IMR-90 (cell line): ENCODE measurements around the gene ODF2. TPM values are rescaled to one million over a fixed set of nuclear protein-coding genes. Genes with fewer than 3 reads are reported as not detected.

Source experiments
- ATAC-seq: fragments of 200-7000 bp; cut with Tn5 transposase; 2 replicates; pipeline ENCODE4 v1.9.1; 2020; ENCODE audit warnings: low read depth, mild to moderate bottlenecking, moderate library complexity
- BruUV-seq: library from RNA; stranded (reverse); fragments of 400-500 nt; replicated peaks from 2 replicates; lab custom pipeline; 2021; lab: Mats Ljungman, UMichigan
- CTCF ChIA-PET: fragments of 300-600 bp; formaldehyde crosslinking; extraction: SDS; loops from one replicate; lab custom pipeline; 2021; ENCODE audit warnings: antibody characterized with exemption; lab: Yijun Ruan, JAX
- POLR2A ChIA-PET: fragments of 300-600 bp; sonication (Branson Sonifier 250); formaldehyde crosslinking; loops from one replicate; lab custom pipeline; 2022; ENCODE audit warnings: antibody characterized with exemption; ENCODE audit not compliant: unreplicated experiment; lab: Charles Lee
- DNase-seq: peaks from one replicate; pipeline ENCODE4 v3.0.0; 2013
- H2AFZ ChIP-seq: replicated peaks from 2 replicates; pipeline ENCODE3; 2013; ENCODE audit warnings: low read length, mild to moderate bottlenecking; ENCODE audit not compliant: poor library complexity
- H2AK5ac ChIP-seq: 2 replicates; pipeline ENCODE4 v1.6.1; 2013; ENCODE audit warnings: low read depth, low read length, inconsistent platforms
- H2AK9ac ChIP-seq: replicated peaks from 2 replicates; pipeline ENCODE3; 2013; ENCODE audit warnings: mild to moderate bottlenecking, low read depth, low read length, moderate library complexity; ENCODE audit not compliant: poor library complexity
- H2BK120ac ChIP-seq: 2 replicates; pipeline ENCODE4 v1.6.1; 2013; ENCODE audit warnings: low read depth, low read length, inconsistent platforms
- H2BK15ac ChIP-seq: 3 replicates; pipeline ENCODE4 v1.6.1; 2013; ENCODE audit warnings: low read depth, low read length, inconsistent platforms
- H2BK20ac ChIP-seq: 2 replicates; pipeline ENCODE4 v1.6.1; 2013; ENCODE audit warnings: low read depth, mild to moderate bottlenecking, inconsistent platforms, low read length, moderate library complexity
- H2BK5ac ChIP-seq: 2 replicates; pipeline ENCODE4 v1.6.1; 2013; ENCODE audit warnings: mild to moderate bottlenecking, low read depth, low read length, inconsistent platforms; ENCODE audit not compliant: poor library complexity, severe bottlenecking
- H3K14ac ChIP-seq: replicated peaks from 2 replicates; pipeline ENCODE4 v1.6.1; 2013; ENCODE audit warnings: low read depth, low read length, inconsistent platforms
- H3K18ac ChIP-seq: 2 replicates; pipeline ENCODE4 v1.6.1; 2013; ENCODE audit warnings: low read depth, low read length, control low read depth
- H3K23ac ChIP-seq: 2 replicates; pipeline ENCODE4 v1.6.1; 2013; ENCODE audit warnings: low read depth, low read length, inconsistent platforms
- H3K27ac ChIP-seq: 2 replicates; pipeline ENCODE4 v1.5.1; 2013; ENCODE audit warnings: mild to moderate bottlenecking, control low read depth, low read length; ENCODE audit not compliant: insufficient read depth
- H3K27me3 ChIP-seq: 2 replicates; pipeline ENCODE4 v1.6.1; 2013; ENCODE audit warnings: low read length; ENCODE audit not compliant: control insufficient read depth, insufficient read depth
- H3K36me3 ChIP-seq: 2 replicates; pipeline ENCODE4 v1.6.1; 2013; ENCODE audit warnings: low read length, mixed read lengths; ENCODE audit not compliant: control insufficient read depth, insufficient read depth
- H3K4ac ChIP-seq: 2 replicates; pipeline ENCODE4 v1.6.1; 2013; ENCODE audit warnings: low read depth, low read length, inconsistent platforms
- H3K4me1 ChIP-seq: 2 replicates; pipeline ENCODE4 v1.6.1; 2013; ENCODE audit warnings: low read length, mixed read lengths; ENCODE audit not compliant: control insufficient read depth, insufficient read depth
- H3K4me2 ChIP-seq: 2 replicates; pipeline ENCODE4 v1.6.1; 2013; ENCODE audit warnings: low read depth, mild to moderate bottlenecking, control low read depth, low read length, moderate library complexity
- H3K4me3 ChIP-seq: 2 replicates; pipeline ENCODE4 v1.5.1; 2013; ENCODE audit warnings: low read depth, mild to moderate bottlenecking, control low read depth, low read length, moderate library complexity; ENCODE audit not compliant: insufficient read depth
- H3K56ac ChIP-seq: 2 replicates; pipeline ENCODE4 v1.6.1; 2013; ENCODE audit warnings: low read length, inconsistent platforms; ENCODE audit not compliant: insufficient read depth; ENCODE audit errors: extremely low read depth
- H3K79me1 ChIP-seq, 2 experiments: 2 replicates each; pipeline ENCODE4 v1.6.1; 2013; ENCODE audit warnings: low read length in 2 of 2, inconsistent platforms in 1 of 2, low read depth in 1 of 2
- H3K9ac ChIP-seq: 2 replicates; pipeline ENCODE4 v1.6.1; 2013; ENCODE audit warnings: low read depth, low read length, control low read depth
- H3K9me1 ChIP-seq: 2 replicates; pipeline ENCODE4 v1.6.1; 2013; ENCODE audit warnings: low read length, inconsistent platforms; ENCODE audit not compliant: insufficient read depth
- H3K9me3 ChIP-seq: 2 replicates; pipeline ENCODE4 v1.6.1; 2013; ENCODE audit warnings: low read length; ENCODE audit not compliant: control insufficient read depth, insufficient read depth
- H4K20me1 ChIP-seq: 2 replicates; pipeline ENCODE4 v1.6.1; 2013; ENCODE audit warnings: low read length, inconsistent platforms; ENCODE audit not compliant: insufficient read depth
- H4K5ac ChIP-seq: 2 replicates; pipeline ENCODE4 v1.6.1; 2013; ENCODE audit warnings: mild to moderate bottlenecking, low read depth, low read length, control low read depth
- H4K8ac ChIP-seq, 2 experiments: 2 replicates each; pipeline ENCODE4 v1.6.1; 2013; ENCODE audit warnings: low read depth in 2 of 2, low read length in 2 of 2, control low read depth in 1 of 2, inconsistent platforms in 1 of 2
- H4K91ac ChIP-seq: 2 replicates; pipeline ENCODE4 v1.6.1; 2013; ENCODE audit warnings: low read depth, low read length, inconsistent platforms; ENCODE audit not compliant: insufficient read depth
- CHD1 ChIP-seq: IDR thresholded peaks from 2 replicates; pipeline ENCODE4 v1.6.1; 2012; ENCODE audit warnings: low read depth, low read length, improper control_type of control experiment
- FOS ChIP-seq: fragments of 150-350 bp; IDR thresholded peaks from 2 replicates; pipeline ENCODE4 v1.6.1; 2016; ENCODE audit warnings: low read depth, low read length
- SMC3 ChIP-seq: fragments of 150-350 bp; IDR thresholded peaks from 2 replicates; pipeline ENCODE4 v1.6.1; 2016; ENCODE audit warnings: low read depth, mild to moderate bottlenecking, antibody characterized with exemption, low read length, moderate library complexity
- WGBS, 2 experiments: methylation state at CpG; one replicate each; pipeline versions ENCODE4 v1.1.5 to v1.1.7; 2013; ENCODE audit warnings: missing lambda C conversion rate in 2 of 2; ENCODE audit not compliant: insufficient read length in 1 of 2; ENCODE audit errors: extremely low coverage in 2 of 2; 5-methylcytosine and 5-hydroxymethylcytosine counted together
- dilution Hi-C: fragments of 300-500 bp; cut with HindIII; formaldehyde crosslinking; loops from one replicate; pipeline ENCODE4 v1.14.3; 2018; ENCODE audit warnings: low sequenced_read_pairs; ENCODE audit not compliant: unreplicated experiment
- in situ Hi-C: fragments of 300-500 bp; cut with MboI; formaldehyde crosslinking; loops from 3 replicates; pipeline ENCODE4 v1.14.3; 2019; ENCODE audit warnings: low sequenced_read_pairs, inconsistent platforms, mixed read lengths
- intact Hi-C: fragments of 100-400 bp; cut with micrococcal nuclease; formaldehyde crosslinking; loops from 2 replicates; pipeline ENCODE4 v1.10.0; 2022
- polyA plus RNA-seq, 3 experiments: library from polyadenylated mRNA; depleted of rRNA; stranded (reverse); fragments of >200 nt; gene quantifications; 2 replicates each; pipeline ENCODE4 v1.2.3, GENCODE V29; 2012; ENCODE audit warnings: low replicate concordance in 1 of 3
- total RNA-seq: library from RNA; depleted of rRNA; stranded (reverse); fragments of >200 nt; gene quantifications from 2 replicates; pipeline ENCODE4 v1.2.3, GENCODE V29; 2012

The ODF2 gene
- total and polyA plus RNA-seq, 2 of the 4 experiments (the other 2 are of a cell fraction): 40.2 to 46.4 TPM

- no peak overlapping the region for H2AFZ ChIP-seq
- no peak overlapping the region for H3K23ac ChIP-seq
- H2BK20ac ChIP-seq: no peak overlapping the region
- H3K36me3 ChIP-seq: peaks cover 23% of the 10 kb centered on the region
- H4K8ac ChIP-seq: no peak overlapping the region
- no peaks in the 10 kb centered on the region for H3K27me3 ChIP-seq
- H2AK9ac ChIP-seq: no peak overlapping the region
- peaks cover 0 to 11% of the 10 kb centered on the region in 2 experiments; a peak in 2 of 4 replicates for H3K79me1 ChIP-seq
- ChIA-PET CTCF (no interaction called here), POLR2A (interaction anchor here (0.6 kb wide), 1 partner anchor 26 kb away, joined by 11 read pairs; no protein-coding TSS in a partner anchor)
- H3K4me3 ChIP-seq: no peak overlapping the region
- no peak overlapping the region for H3K56ac ChIP-seq
- in situ Hi-C loops: no loop called here
- peaks cover 7% of the 10 kb centered on the region; the same call in 1 of the 2 replicates for H3K4me1 ChIP-seq
- no peak overlapping the region for H3K27ac ChIP-seq
- H3K18ac ChIP-seq: no peak overlapping the region
- no peak overlapping the region for H2BK5ac ChIP-seq
- no peak overlapping the region for H3K14ac ChIP-seq
- no peak overlapping the region for H3K9ac ChIP-seq
- no peak overlapping the region for H2AK5ac ChIP-seq
- H3K9me3 ChIP-seq: no peaks in the 10 kb centered on the region
- ATAC-seq (no peak), DNase-seq (no peak)
- 90% methylated on average over 4 of the region's 6 CpGs; no CpG with 5 or more reads in 1 of the 2 experiments for WGBS, 2 experiments
- no peaks in the 10 kb centered on the region; the same call in 1 of the 2 replicates for H4K20me1 ChIP-seq
- 0 out of 2 replicates have a peak, but pooled peaks cover 4% of the 10 kb centered on the region for H3K9me1 ChIP-seq
- H3K4me2 ChIP-seq: no peak overlapping the region
- H4K91ac ChIP-seq: no peak overlapping the region
- BruUV-seq: no TSS peak
- no peak overlapping the region for H3K4ac ChIP-seq
- dilution Hi-C loops: no loop called here
- TF ChIP-seq FOS (no peak), CHD1 (no peak), SMC3 (no peak)
- H2BK15ac ChIP-seq: no peak overlapping the region
- H2BK120ac ChIP-seq: no peak overlapping the region
- no peak overlapping the region for H4K5ac ChIP-seq
- intact Hi-C loops: no loop called here
Measured at GRCh38 chr9:128521956-128522355, 66.2 kb downstream of the ODF2 start.
